GM18951 (cell line): ENCODE measurements around the gene SLC25A20.
A peak's percentile ranks its signal among the peaks of the same experiment; 100 is the strongest.

Experiments used
- POLR2A ChIP-seq: IDR thresholded peaks from 4 replicates; pipeline ENCODE4 v1.6.1; 2011; ENCODE audit warnings: mild to moderate bottlenecking; ENCODE audit not compliant: insufficient read length, insufficient read depth; ENCODE audit errors: extremely low read depth
- in situ Hi-C: fragments of 300-500 bp; cut with MboI; formaldehyde crosslinking; loops from one replicate; pipeline ENCODE4 v1.12.0; 2022; ENCODE audit warnings: low sequenced_read_pairs, mixed read lengths, inconsistent platforms; ENCODE audit not compliant: unreplicated experiment

The SLC25A20 gene

GRCh38 chr3:48898383-48899234 is at the start of gene SLC25A20:
Gene SLC25A20 (minus strand): TSS chr3:48898882. CDS start chr3:48898794, 88 bp downstream.
- in situ Hi-C loops, result no loop called here

GRCh38 chr3:48945891-48946549 is 47.3 kb upstream of the SLC25A20 start:
- no peak for TF ChIP-seq POLR2A
- in situ Hi-C loops, result no loop called here

More at GRCh38 chr3:48898383-48899234, at the start of gene SLC25A20:
- TF ChIP-seq POLR2A, result peak; percentile 61

- no peak for TF ChIP-seq POLR2A
- in situ Hi-C loops, result no loop called here
Measured at GRCh38 chr3:48945432-48945831, 46.8 kb upstream of the SLC25A20 start.

- in situ Hi-C loops, result no loop called here
- TF ChIP-seq POLR2A, result no peak
Measured at GRCh38 chr3:48938689-48939088, 40.0 kb upstream of the SLC25A20 start.

GRCh38 chr3:48938156-48938555 is 39.5 kb upstream of the SLC25A20 start:
- TF ChIP-seq POLR2A, result no peak
- in situ Hi-C loops, result no loop called here

- in situ Hi-C loops, result no loop called here
- no peak for TF ChIP-seq POLR2A
Measured at GRCh38 chr3:48935530-48935929, 36.8 kb upstream of the SLC25A20 start.

- no peak for TF ChIP-seq POLR2A
- in situ Hi-C loops, result no loop called here
Measured at GRCh38 chr3:48934333-48934991, 35.8 kb upstream of the SLC25A20 start.

- in situ Hi-C loops, result no loop called here
- TF ChIP-seq POLR2A, result no peak
Measured at GRCh38 chr3:48931944-48932580, 33.4 kb upstream of the SLC25A20 start.

- in situ Hi-C loops, result no loop called here
- no peak for TF ChIP-seq POLR2A
Measured at GRCh38 chr3:48930590-48930989, 31.9 kb upstream of the SLC25A20 start.

GRCh38 chr3:48929358-48930035 is 30.8 kb upstream of the SLC25A20 start:
- in situ Hi-C loops, result no loop called here
- no peak for TF ChIP-seq POLR2A

GRCh38 chr3:48928679-48929078 is 30.0 kb upstream of the SLC25A20 start:
- TF ChIP-seq POLR2A, result no peak
- in situ Hi-C loops, result no loop called here

GRCh38 chr3:48927928-48928327 is 29.2 kb upstream of the SLC25A20 start:
- in situ Hi-C loops, result no loop called here
- TF ChIP-seq POLR2A, result no peak
